Ishikawa (cell line): ENCODE measurements around the gene DUSP8.

Experiments
- EP300 ChIP-seq: IDR thresholded peaks from 2 replicates; pipeline ENCODE4 v1.6.1; 2012; ENCODE audit warnings: borderline replicate concordance
- RAD21 ChIP-seq: IDR thresholded peaks from 2 replicates; pipeline ENCODE4 v1.6.1; 2012; ENCODE audit warnings: low read depth
- TAF1 ChIP-seq: IDR thresholded peaks from 2 replicates; pipeline ENCODE4 v1.6.1; 2012; ENCODE audit warnings: low read depth, mild to moderate bottlenecking
- TF ChIP-seq, protein P1 (sequence below): IDR thresholded peaks from 2 replicates; pipeline ENCODE4 v1.6.1; 2012; ENCODE audit warnings: low read depth, mild to moderate bottlenecking

DNA sequence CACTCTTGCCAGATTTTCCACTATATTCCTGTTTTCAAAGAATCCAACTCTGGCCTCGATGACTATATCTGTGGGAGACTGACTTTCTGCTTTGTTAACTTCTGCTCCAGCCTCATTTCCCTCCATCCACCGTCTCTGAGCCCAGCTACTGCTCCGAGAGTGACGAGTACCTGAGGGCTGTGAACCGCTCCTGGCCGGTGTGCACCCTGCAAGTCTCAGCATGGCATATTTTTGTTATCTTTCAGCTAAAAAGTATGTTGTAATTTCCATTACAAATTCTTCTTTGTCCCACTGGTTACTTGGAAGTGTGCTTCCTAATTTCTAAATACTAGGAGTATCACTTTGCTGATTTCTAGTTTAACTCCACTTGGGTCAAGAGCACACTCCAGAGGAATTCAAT, 49.0 kb downstream of the DUSP8 start:
- TF ChIP-seq TAF1 (no peak), EP300 (no peak), RAD21 (no peak)
- TF ChIP-seq, protein P1, sequence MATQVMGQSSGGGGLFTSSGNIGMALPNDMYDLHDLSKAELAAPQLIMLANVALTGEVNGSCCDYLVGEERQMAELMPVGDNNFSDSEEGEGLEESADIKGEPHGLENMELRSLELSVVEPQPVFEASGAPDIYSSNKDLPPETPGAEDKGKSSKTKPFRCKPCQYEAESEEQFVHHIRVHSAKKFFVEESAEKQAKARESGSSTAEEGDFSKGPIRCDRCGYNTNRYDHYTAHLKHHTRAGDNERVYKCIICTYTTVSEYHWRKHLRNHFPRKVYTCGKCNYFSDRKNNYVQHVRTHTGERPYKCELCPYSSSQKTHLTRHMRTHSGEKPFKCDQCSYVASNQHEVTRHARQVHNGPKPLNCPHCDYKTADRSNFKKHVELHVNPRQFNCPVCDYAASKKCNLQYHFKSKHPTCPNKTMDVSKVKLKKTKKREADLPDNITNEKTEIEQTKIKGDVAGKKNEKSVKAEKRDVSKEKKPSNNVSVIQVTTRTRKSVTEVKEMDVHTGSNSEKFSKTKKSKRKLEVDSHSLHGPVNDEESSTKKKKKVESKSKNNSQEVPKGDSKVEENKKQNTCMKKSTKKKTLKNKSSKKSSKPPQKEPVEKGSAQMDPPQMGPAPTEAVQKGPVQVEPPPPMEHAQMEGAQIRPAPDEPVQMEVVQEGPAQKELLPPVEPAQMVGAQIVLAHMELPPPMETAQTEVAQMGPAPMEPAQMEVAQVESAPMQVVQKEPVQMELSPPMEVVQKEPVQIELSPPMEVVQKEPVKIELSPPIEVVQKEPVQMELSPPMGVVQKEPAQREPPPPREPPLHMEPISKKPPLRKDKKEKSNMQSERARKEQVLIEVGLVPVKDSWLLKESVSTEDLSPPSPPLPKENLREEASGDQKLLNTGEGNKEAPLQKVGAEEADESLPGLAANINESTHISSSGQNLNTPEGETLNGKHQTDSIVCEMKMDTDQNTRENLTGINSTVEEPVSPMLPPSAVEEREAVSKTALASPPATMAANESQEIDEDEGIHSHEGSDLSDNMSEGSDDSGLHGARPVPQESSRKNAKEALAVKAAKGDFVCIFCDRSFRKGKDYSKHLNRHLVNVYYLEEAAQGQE, result no peak
